Natural killer cell (primary cell): Measurements from ENCODE around the gene IFNL1. TPM values are rescaled to one million over a fixed set of nuclear protein-coding genes. Genes with fewer than 3 reads are reported as not detected.
"Not testable (repeated sequence)": the region's sequence is repeated elsewhere in the genome, so short reads cannot be mapped to it uniquely, and the experiment has no call there.

Experiments
- ATAC-seq, 3 donors: fragments of 150-1000 bp in 2 of 3; fragments of 200-7000 bp in 1 of 3; cut with Tn5 transposase; 1 replicate in 1 of 3; 2 replicates in 2 of 3; pipeline ENCODE4 v1.10.0; 2021; ENCODE audit warnings: mild to moderate bottlenecking in 2 of 3, moderate library complexity in 2 of 3
- DNase-seq, 2 donors: peaks; one replicate each; pipeline versions ENCODE4 v3.0.0 to v3.0.0-alpha.2; 2013 to 2021; ENCODE audit warnings: mixed read lengths in 1 of 2
- H3K27ac ChIP-seq: one replicate; pipeline ENCODE4 v1.5.1; 2013; ENCODE audit warnings: mild to moderate bottlenecking, low read length
- H3K27me3 ChIP-seq: one replicate; pipeline ENCODE4 v1.6.1; 2013; ENCODE audit warnings: low read length; ENCODE audit not compliant: control insufficient read depth, insufficient read depth
- H3K36me3 ChIP-seq: one replicate; pipeline ENCODE4 v1.6.1; 2013; ENCODE audit warnings: low read length; ENCODE audit not compliant: control insufficient read depth, insufficient read depth
- H3K4me1 ChIP-seq: one replicate; pipeline ENCODE4 v1.6.1; 2013; ENCODE audit warnings: low read length; ENCODE audit not compliant: control insufficient read depth, insufficient read depth
- H3K4me3 ChIP-seq: one replicate; pipeline ENCODE4 v1.5.1; 2013; ENCODE audit warnings: low read length
- H3K9me3 ChIP-seq: one replicate; pipeline ENCODE4 v1.6.1; 2013; ENCODE audit warnings: low read length; ENCODE audit not compliant: control insufficient read depth, insufficient read depth
- H3K27ac Mint-ChIP-seq, 2 donors: one replicate each; pipeline ENCODE4 v1.8.0; 2022; ENCODE audit warnings: mild to moderate bottlenecking in 2 of 2, mixed read lengths in 2 of 2, moderate library complexity in 1 of 2
- H3K27me3 Mint-ChIP-seq, 2 donors: one replicate each; pipeline ENCODE4 v1.8.0; 2022; ENCODE audit warnings: low read depth in 2 of 2, mixed read lengths in 2 of 2
- H3K36me3 Mint-ChIP-seq: one replicate; pipeline ENCODE4 v1.8.0; 2022; ENCODE audit warnings: mixed read lengths
- H3K4me1 Mint-ChIP-seq, 2 donors: one replicate each; pipeline ENCODE4 v1.8.0; 2022; ENCODE audit warnings: mixed read lengths in 2 of 2
- H3K4me3 Mint-ChIP-seq: one replicate; pipeline ENCODE4 v1.8.0; 2022; ENCODE audit warnings: mild to moderate bottlenecking, moderate library complexity, mixed read lengths
- H3K9me3 Mint-ChIP-seq, 2 donors: one replicate each; pipeline ENCODE4 v1.8.0; 2022; ENCODE audit warnings: mixed read lengths in 2 of 2
- WGBS: methylation state at CpG from one replicate; pipeline ENCODE4 v1.1.7; 2013; ENCODE audit warnings: missing lambda C conversion rate; ENCODE audit not compliant: insufficient coverage; 5-methylcytosine and 5-hydroxymethylcytosine counted together
- intact Hi-C: fragments of 100-400 bp; cut with micrococcal nuclease; formaldehyde crosslinking; loops from one replicate; pipeline ENCODE4 v1.14.2; 2022
- total RNA-seq, 4 donors: library from RNA; stranded (reverse); fragments of 120-200 nt in 1 of 4; gene quantifications; one replicate each; pipeline versions ENCODE4 v1.2.3 to v1.2.4, GENCODE V29; 2013 to 2022
- TF ChIP-seq, protein P1 (sequence below): fragments of 200-600 bp; IDR thresholded peaks from one replicate; pipeline ENCODE4 v1.8.0; 2022; ENCODE audit warnings: antibody characterized with exemption

The IFNL1 gene
- total RNA-seq, 3 donors from 2014 or later (not counting 1 experiment from before 2014, with no cell fraction given) = 0.33 to 1.4 TPM; not detected in 1

DNA sequence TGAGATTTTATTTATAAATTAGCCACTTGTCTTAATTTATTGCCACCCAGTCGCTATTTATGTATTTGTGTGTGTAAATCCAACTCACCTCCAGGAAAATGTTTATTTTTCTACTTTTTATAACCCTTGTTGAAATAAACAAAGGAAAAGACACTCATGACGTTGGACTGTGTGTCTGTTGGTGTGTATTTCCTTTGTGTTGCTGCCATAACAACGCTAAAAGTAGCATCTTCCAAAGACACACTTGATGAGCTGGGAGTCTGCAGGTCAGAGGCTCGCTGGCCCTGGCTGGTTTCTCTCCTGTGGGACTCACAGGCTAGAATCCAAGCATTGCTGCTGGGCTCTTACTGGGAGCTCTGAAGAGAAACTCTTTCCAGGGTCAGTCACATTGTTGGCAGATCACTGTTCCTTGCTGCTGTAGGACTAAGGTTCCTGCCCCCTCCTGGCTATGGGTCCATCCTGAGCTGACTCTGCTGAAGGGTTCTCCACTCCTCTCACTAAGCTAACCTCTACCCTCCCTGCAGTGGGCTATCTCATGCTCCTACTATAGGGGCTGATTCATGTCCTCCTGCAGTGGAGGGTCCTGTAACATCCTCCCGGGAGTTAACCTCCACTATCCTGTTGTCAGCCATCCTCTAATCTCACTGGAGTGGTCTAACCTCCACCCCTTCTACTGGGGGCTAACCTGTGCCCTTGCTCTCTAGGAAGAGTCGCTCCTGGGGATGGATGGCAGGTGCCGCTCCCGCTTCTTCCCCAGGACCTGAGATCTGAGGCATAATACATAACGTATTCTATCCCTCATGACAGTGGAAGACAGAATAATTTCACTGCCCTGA is 26.0 kb upstream of the IFNL1 start:
- WGBS = 88% methylated on average over 8 of the region's 9 CpGs
- no peak overlapping the region for H3K4me3 Mint-ChIP-seq
- ATAC-seq (no peak), DNase-seq (no peak)
- Histone ChIP-seq H3K4me3 (no peak overlapping the region), H3K36me3 (no peaks in the 10 kb centered on the region), H3K4me1 (peaks cover 4% of the 10 kb centered on the region), H3K27me3 (peaks cover 4% of the 10 kb centered on the region), H3K27ac (no peak overlapping the region), H3K9me3 (no peaks in the 10 kb centered on the region)
- no peaks in the 10 kb centered on the region for H3K9me3 Mint-ChIP-seq
- TF ChIP-seq, protein P1, sequence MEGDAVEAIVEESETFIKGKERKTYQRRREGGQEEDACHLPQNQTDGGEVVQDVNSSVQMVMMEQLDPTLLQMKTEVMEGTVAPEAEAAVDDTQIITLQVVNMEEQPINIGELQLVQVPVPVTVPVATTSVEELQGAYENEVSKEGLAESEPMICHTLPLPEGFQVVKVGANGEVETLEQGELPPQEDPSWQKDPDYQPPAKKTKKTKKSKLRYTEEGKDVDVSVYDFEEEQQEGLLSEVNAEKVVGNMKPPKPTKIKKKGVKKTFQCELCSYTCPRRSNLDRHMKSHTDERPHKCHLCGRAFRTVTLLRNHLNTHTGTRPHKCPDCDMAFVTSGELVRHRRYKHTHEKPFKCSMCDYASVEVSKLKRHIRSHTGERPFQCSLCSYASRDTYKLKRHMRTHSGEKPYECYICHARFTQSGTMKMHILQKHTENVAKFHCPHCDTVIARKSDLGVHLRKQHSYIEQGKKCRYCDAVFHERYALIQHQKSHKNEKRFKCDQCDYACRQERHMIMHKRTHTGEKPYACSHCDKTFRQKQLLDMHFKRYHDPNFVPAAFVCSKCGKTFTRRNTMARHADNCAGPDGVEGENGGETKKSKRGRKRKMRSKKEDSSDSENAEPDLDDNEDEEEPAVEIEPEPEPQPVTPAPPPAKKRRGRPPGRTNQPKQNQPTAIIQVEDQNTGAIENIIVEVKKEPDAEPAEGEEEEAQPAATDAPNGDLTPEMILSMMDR = no peak
- intact Hi-C loops = no loop called here
- H3K27me3 Mint-ChIP-seq = peaks cover 0 to 2% of the 10 kb centered on the region in 2 donors
- H3K4me1 Mint-ChIP-seq = no peaks in the 10 kb centered on the region
- no peaks in the 10 kb centered on the region for H3K36me3 Mint-ChIP-seq
- no peak overlapping the region for H3K27ac Mint-ChIP-seq

DNA sequence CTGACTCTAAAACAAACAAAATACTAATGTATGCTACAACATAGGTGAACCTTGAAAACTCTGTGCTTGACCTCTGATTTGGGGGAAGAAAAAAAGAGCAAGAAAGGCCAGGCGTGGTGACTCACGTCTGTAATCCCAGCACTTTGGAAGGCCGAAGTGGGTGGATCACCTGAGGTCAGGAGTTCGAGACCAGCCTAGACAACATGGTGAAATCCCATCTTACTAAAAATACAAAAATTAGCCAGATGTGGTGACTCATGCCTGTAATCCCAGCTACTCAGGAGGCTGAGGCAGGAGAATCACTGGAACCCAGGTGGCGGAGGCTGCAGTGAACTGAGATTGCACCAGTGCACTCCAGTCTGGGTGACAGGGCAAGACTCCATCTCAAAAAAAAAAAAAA is 22.3 kb upstream of the IFNL1 start:
- H3K36me3 ChIP-seq, H3K4me3 ChIP-seq, H3K27me3 Mint-ChIP-seq, ATAC-seq, intact Hi-C loops, H3K4me1 Mint-ChIP-seq, H3K4me1 ChIP-seq, H3K27ac ChIP-seq, H3K27ac Mint-ChIP-seq, DNase-seq, H3K27me3 ChIP-seq, H3K36me3 Mint-ChIP-seq, H3K4me3 Mint-ChIP-seq, H3K9me3 Mint-ChIP-seq, H3K9me3 ChIP-seq: not testable (repeated sequence)
- 95% methylated on average over 5 of the region's 5 CpGs for WGBS

DNA sequence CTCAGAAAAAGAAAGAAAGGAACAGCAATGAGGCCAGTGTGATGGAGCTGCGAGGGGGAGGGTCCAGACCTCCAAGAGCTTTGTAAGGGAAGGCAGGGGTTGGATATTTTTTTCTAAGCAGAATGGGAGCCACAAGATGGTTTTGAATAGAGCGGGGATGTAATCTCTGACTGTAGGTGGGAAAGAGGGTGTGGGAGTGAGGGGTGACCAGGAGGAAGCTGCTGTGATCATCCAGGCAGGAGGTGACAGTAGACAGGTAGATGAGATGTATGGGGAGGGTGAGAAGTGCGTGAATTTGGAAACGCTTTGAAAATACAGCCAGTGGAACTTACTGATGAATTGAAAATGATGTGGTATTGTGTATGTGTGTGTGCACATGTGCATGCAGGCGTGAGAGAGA is 20.6 kb upstream of the IFNL1 start:
- ATAC-seq (no peak), DNase-seq (no peak)
- intact Hi-C loops = no loop called here
- H3K9me3 ChIP-seq = no peaks in the 10 kb centered on the region
- TF ChIP-seq, protein P1 = no peak
- H3K4me1 ChIP-seq = no peaks in the 10 kb centered on the region
- no peaks in the 10 kb centered on the region for H3K36me3 ChIP-seq
- H3K4me1 Mint-ChIP-seq = no peaks in the 10 kb centered on the region
- WGBS = 88% methylated on average over 5 of the region's 5 CpGs
- H3K27me3 Mint-ChIP-seq = no peaks in the 10 kb centered on the region
- no peak overlapping the region for H3K27ac ChIP-seq
- no peaks in the 10 kb centered on the region for H3K36me3 Mint-ChIP-seq
- H3K4me3 Mint-ChIP-seq = no peak overlapping the region
- no peak overlapping the region for H3K4me3 ChIP-seq
- H3K27me3 ChIP-seq = no peaks in the 10 kb centered on the region
- no peak overlapping the region for H3K27ac Mint-ChIP-seq
- H3K9me3 Mint-ChIP-seq = no peaks in the 10 kb centered on the region

DNA sequence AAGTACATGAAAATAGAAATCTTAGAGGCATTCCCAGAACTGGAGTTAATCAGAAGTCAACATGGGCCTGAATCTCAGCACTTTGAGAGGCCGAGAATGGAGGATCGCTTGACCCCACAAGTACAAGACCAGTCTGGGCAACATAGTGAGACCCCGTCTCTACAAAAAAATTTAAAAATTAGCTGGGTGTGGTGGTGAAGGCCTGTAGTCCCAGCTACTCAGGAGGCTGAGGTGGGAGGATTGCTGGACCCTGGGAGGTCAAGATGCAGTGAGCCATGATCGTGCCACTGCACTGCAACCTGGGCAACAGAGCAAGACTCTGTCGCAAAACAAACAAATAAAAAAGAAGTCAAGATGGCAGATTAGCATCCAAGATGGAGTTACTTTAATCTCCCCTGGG is 19.5 kb upstream of the IFNL1 start:
- DNase-seq (no peak), ATAC-seq (no peak)
- no peaks in the 10 kb centered on the region for H3K36me3 ChIP-seq
- Mint-ChIP-seq H3K4me3 (no peak overlapping the region), H3K9me3 (no peaks in the 10 kb centered on the region), H3K36me3 (no peaks in the 10 kb centered on the region), H3K27ac (no peak overlapping the region), H3K4me1 (no peaks in the 10 kb centered on the region), H3K27me3 (no peaks in the 10 kb centered on the region)
- H3K27me3 ChIP-seq = no peaks in the 10 kb centered on the region
- intact Hi-C loops = no loop called here
- 97% methylated on average over 5 of the region's 5 CpGs for WGBS
- H3K27ac ChIP-seq = no peak overlapping the region
- H3K4me1 ChIP-seq = no peaks in the 10 kb centered on the region
- TF ChIP-seq, protein P1 = no peak
- no peaks in the 10 kb centered on the region for H3K9me3 ChIP-seq
- H3K4me3 ChIP-seq = no peak overlapping the region
